Activated T-cell treated with anti-CD3 and anti-CD28 coated beads, Interleukin-2, amount 50 U/mL, for 4 hours (primary cell): ENCODE measurements around the gene UGCG. TPM values are rescaled to one million over a fixed set of nuclear protein-coding genes. Genes with fewer than 3 reads are reported as not detected.
"Not testable (repeated sequence)": the region's sequence is repeated elsewhere in the genome, so short reads cannot be mapped to it uniquely, and the experiment has no call there.

Experiments
- ATAC-seq, 2 donors: fragments of 200-7000 bp; cut with Tn5 transposase; one replicate each; pipeline ENCODE4 v1.10.0; 2021
- DNase-seq: peaks from one replicate; pipeline ENCODE4 v3.0.0-alpha.2; 2020
- H3K27me3 Mint-ChIP-seq: one replicate; pipeline ENCODE4 v1.8.0; 2021; ENCODE audit warnings: low read depth, mixed read lengths
- H3K36me3 Mint-ChIP-seq: one replicate; pipeline ENCODE4 v1.8.0; 2022; ENCODE audit warnings: mixed read lengths; ENCODE audit not compliant: insufficient read depth
- H3K4me1 Mint-ChIP-seq: one replicate; pipeline ENCODE4 v1.8.0; 2021; ENCODE audit warnings: low read depth, mixed read lengths
- H3K4me3 Mint-ChIP-seq: one replicate; pipeline ENCODE4 v1.8.0; 2021; ENCODE audit warnings: mild to moderate bottlenecking, moderate library complexity, mixed read lengths
- H3K9me3 Mint-ChIP-seq: one replicate; pipeline ENCODE4 v1.8.0; 2021; ENCODE audit warnings: mixed read lengths
- total RNA-seq, 3 donors: library from RNA; stranded (reverse); gene quantifications; one replicate each; pipeline ENCODE4 v1.2.1, GENCODE V29; 2021

Gene UGCG
- total RNA-seq, 3 donors from 2014 or later: 34.1 to 43.3 (median 40.9) TPM

- peaks cover 9% of the 10 kb centered on the region for H3K36me3 Mint-ChIP-seq
- no peak for ATAC-seq
- H3K9me3 Mint-ChIP-seq: no peaks in the 10 kb centered on the region
Observed at GRCh38 chr9:111940697-111941096, 44.1 kb downstream of the UGCG start.

DNA sequence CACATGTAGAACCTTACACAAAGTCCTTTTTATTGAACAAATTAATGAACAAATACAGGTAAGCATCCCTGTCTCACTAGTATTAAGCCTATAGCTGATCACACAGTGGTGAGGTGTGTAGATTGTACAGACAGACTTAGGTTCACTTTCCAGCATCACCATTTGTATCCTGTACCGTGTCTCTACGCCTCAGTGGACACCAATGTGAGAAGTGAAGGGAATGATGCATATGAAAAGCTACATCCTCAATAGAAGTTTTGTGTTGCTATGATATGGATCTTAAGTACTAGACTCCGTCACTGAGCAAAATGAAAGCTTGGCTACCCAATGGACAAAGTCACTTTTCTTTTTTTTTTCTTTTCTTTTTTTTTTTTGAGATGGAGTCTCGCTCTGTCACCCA lies 46.6 kb downstream of the UGCG start:
- DNase-seq: no peak
- H3K36me3 Mint-ChIP-seq: no peaks in the 10 kb centered on the region
- no peak for ATAC-seq
- no peak overlapping the region for H3K4me3 Mint-ChIP-seq
- no peaks in the 10 kb centered on the region for H3K9me3 Mint-ChIP-seq
- H3K4me1 Mint-ChIP-seq: peaks cover 27% of the 10 kb centered on the region
- H3K27me3 Mint-ChIP-seq: no peaks in the 10 kb centered on the region

More at GRCh38 chr9:111940697-111941096, 44.1 kb downstream of the UGCG start:
- DNase-seq: no peak
- H3K4me1 Mint-ChIP-seq: peaks cover 40% of the 10 kb centered on the region
- H3K4me3 Mint-ChIP-seq: no peak overlapping the region
- no peaks in the 10 kb centered on the region for H3K27me3 Mint-ChIP-seq

DNA sequence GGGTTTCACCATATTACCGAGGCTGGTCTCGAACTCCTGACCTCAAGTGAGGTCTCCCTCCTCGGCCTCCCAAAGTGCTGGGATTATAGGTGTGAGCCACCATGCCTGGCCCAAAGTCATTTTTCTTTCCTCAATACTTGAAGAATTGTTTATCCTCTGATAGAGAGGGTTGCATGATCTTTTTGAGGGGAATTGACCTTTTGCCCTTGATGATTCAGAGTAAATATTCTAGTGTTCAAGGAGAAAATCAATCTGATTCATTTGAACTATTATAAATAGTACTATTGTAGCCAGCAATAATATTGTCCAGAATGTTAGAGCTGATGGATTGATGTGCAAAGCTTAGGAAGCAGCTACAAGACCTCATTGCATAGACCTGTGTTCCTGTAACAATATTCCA lies 47.1 kb downstream of the UGCG start:
- Mint-ChIP-seq H3K9me3 (no peaks in the 10 kb centered on the region), H3K4me1 (peaks cover 21% of the 10 kb centered on the region)

DNA sequence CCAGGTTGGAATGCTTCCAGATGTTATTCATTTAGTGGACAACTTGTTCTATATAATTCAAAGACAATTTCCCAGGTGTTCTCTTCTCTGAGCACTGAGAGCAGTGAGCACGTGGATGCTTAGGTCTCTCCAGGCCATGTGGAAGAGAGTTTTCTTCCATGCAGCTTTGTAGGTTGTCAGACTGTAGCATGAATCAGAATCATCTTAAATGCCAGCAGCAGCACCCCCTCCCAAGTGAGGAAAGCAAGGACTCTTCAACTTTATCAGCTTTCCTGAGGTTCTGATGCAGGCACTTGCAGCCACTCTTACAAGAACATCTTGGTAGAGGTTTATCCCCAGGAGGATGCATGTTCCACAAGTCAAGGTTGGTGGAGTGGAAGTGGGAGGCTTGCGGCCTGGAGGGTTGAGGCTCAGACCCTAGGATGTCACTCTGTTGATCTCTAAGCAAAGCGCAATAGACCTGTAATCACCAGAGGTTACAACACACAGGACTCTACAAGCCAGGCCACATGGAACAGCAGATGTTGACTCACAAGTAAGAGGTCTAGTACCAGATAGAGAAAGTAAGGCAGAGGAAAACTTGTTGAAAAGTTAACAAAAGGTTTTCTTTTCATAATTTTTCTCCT lies 47.7 kb downstream of the UGCG start:
- no peaks in the 10 kb centered on the region for H3K9me3 Mint-ChIP-seq
- no peak for ATAC-seq

More for the DNA sequence above, 47.1 kb downstream of the UGCG start:
- ATAC-seq (no peak), DNase-seq (no peak)
- Mint-ChIP-seq H3K27me3 (no peaks in the 10 kb centered on the region), H3K36me3 (no peaks in the 10 kb centered on the region), H3K4me3 (no peak overlapping the region)

GRCh38 chr9:111945216-111945615 lies 48.6 kb downstream of the UGCG start:
- Mint-ChIP-seq H3K4me3 (no peak overlapping the region), H3K9me3 (no peaks in the 10 kb centered on the region), H3K4me1 (peaks cover 15% of the 10 kb centered on the region), H3K36me3 (no peaks in the 10 kb centered on the region), H3K27me3 (no peaks in the 10 kb centered on the region)
- ATAC-seq (peak in 1 of 2 donors; percentile 34), DNase-seq (no peak)

More for the DNA sequence above, 47.7 kb downstream of the UGCG start:
- no peak overlapping the region for H3K4me3 Mint-ChIP-seq
- no peaks in the 10 kb centered on the region for H3K36me3 Mint-ChIP-seq
- DNase-seq: no peak
- no peaks in the 10 kb centered on the region for H3K27me3 Mint-ChIP-seq
- H3K4me1 Mint-ChIP-seq: peaks cover 15% of the 10 kb centered on the region

GRCh38 chr9:111948109-111948508 lies 51.5 kb downstream of the UGCG start:
- not testable (repeated sequence) for H3K4me3 Mint-ChIP-seq, H3K9me3 Mint-ChIP-seq, ATAC-seq, DNase-seq, H3K36me3 Mint-ChIP-seq, H3K27me3 Mint-ChIP-seq
- H3K4me1 Mint-ChIP-seq: peaks cover 15% of the 10 kb centered on the region

DNA sequence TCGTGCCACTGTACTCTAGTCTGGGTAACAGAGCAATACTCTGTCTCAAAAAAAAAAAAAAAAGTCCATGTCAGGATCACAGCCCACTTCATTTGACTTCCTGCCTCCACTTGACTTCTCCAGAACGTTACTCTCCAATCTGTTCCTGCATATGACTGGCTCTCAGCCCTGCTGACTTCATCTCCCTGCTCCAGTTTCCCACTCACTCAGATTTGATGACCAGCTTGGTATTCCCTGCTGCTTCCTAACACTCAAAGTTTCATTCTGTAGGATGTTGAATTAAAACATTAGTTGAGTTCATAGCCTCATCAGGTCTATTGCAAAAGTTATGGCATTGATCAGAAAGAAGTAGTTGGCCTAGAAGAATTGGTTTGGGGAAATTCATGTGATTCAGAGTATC lies 52.3 kb downstream of the UGCG start:
- H3K36me3 Mint-ChIP-seq: no peaks in the 10 kb centered on the region
- H3K9me3 Mint-ChIP-seq: no peaks in the 10 kb centered on the region
- no peaks in the 10 kb centered on the region for H3K27me3 Mint-ChIP-seq
- ATAC-seq: no peak
- no peak for DNase-seq
- H3K4me3 Mint-ChIP-seq: no peak overlapping the region
- peaks cover 15% of the 10 kb centered on the region for H3K4me1 Mint-ChIP-seq

DNA sequence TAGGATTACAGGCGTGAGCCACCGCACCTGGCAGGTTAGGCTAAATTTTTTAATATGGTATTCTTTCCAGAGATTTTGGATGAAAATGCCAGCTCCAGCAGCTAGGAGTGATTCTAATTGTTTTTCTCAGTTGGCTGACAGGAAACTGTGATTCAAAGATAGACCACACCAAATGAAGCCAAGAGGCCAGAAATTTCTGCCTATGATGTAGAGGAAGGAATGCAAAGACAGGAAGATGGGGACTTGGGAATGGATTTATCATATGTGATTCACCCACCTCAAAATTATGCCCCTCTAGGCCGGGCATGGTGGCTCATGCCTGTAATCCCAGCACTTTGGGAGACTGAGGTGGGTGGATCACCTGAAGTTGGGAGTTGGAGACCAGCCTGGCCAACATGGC lies 53.3 kb downstream of the UGCG start:
- no peak overlapping the region for H3K4me3 Mint-ChIP-seq
- H3K4me1 Mint-ChIP-seq: peaks cover 8% of the 10 kb centered on the region
- ATAC-seq (no peak), DNase-seq (no peak)
- H3K36me3 Mint-ChIP-seq: no peaks in the 10 kb centered on the region
- H3K9me3 Mint-ChIP-seq: no peaks in the 10 kb centered on the region
- H3K27me3 Mint-ChIP-seq: no peaks in the 10 kb centered on the region

DNA sequence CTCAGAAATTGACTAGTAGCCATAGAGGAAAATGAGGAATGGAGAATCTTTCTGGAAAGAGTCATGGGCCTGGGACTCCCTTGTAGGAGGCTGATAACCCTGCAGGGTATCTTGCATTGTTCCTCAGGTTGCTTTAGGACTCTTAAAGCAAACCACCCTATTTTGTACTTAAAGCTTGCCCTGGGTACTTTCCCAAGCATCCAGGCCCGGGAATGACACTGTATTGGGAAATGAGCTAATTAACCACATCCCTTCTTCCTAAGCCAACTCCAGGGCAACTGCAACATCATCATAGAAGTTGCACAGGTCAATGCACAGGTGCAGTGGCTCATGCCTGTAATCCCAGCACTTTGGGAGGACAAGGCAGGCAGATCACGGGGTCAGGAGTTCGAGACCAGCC lies 55.9 kb downstream of the UGCG start:
- no peak for DNase-seq
- no peak for ATAC-seq
- no peaks in the 10 kb centered on the region for H3K9me3 Mint-ChIP-seq
- H3K4me1 Mint-ChIP-seq: peaks cover 9% of the 10 kb centered on the region
- no peak overlapping the region for H3K4me3 Mint-ChIP-seq
- no peaks in the 10 kb centered on the region for H3K36me3 Mint-ChIP-seq
- H3K27me3 Mint-ChIP-seq: no peaks in the 10 kb centered on the region

DNA sequence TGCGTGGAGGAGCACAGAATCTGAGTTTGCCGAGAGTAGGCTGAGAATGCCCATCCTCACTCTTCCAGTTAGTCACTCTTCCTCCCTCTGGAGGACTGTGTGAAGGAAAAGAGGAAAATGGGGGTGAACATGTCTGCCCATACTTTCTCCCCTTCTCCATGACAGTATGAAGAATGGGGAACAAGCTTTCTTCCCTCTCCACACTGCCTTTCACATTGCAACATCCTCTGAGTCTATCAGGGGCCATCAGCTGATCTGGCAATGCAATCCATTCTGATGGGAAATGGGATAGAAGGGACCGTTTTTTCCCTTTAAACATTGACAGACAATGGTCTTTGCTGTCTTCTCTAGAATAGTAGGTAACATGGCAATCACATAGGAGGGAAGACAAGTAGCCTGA lies 56.8 kb downstream of the UGCG start:
- ATAC-seq (no peak), DNase-seq (no peak)
- Mint-ChIP-seq H3K9me3 (no peaks in the 10 kb centered on the region), H3K4me1 (peaks cover 18% of the 10 kb centered on the region), H3K4me3 (no peak overlapping the region), H3K27me3 (no peaks in the 10 kb centered on the region), H3K36me3 (no peaks in the 10 kb centered on the region)

GRCh38 chr9:111955048-111955447 lies 58.4 kb downstream of the UGCG start:
- Mint-ChIP-seq H3K4me3 (no peak overlapping the region), H3K27me3 (no peaks in the 10 kb centered on the region), H3K4me1 (peaks cover 22% of the 10 kb centered on the region), H3K9me3 (no peaks in the 10 kb centered on the region), H3K36me3 (no peaks in the 10 kb centered on the region)
- no peak for DNase-seq
- no peak for ATAC-seq

- Mint-ChIP-seq H3K4me3 (peak overlapping the region; percentile 20), H3K9me3 (no peaks in the 10 kb centered on the region), H3K4me1 (peaks cover 22% of the 10 kb centered on the region), H3K27me3 (no peaks in the 10 kb centered on the region), H3K36me3 (no peaks in the 10 kb centered on the region)
- no peak for DNase-seq
- peak; percentile 90 to 94 for ATAC-seq
Observed at GRCh38 chr9:111957856-111958631, 61.4 kb downstream of the UGCG start.

GRCh38 chr9:111959468-111960359 lies 63.1 kb downstream of the UGCG start:
- DNase-seq (no peak), ATAC-seq (no peak)
- no peaks in the 10 kb centered on the region for H3K36me3 Mint-ChIP-seq
- peaks cover 22% of the 10 kb centered on the region for H3K4me1 Mint-ChIP-seq
- H3K9me3 Mint-ChIP-seq: no peaks in the 10 kb centered on the region
- H3K4me3 Mint-ChIP-seq: no peak overlapping the region
- H3K27me3 Mint-ChIP-seq: no peaks in the 10 kb centered on the region

DNA sequence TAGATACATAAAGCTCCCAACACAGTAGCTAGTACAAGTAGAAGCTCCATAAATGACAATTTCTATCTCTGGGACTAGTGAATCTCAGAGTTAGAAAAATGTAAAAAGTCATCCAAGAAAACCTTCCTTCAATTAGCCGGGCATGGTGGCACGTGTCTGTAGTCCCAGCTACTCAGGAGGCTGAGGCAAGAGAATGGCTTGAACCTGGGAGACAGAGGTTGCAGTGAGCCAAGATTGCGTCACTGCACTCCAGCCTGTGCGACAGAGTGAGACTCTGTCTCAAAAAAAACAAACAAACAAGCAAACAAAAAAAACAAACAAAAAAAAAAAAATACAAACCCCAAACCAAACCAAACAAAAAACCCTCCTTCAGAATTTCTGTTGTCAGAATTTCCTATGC lies 63.9 kb downstream of the UGCG start:
- peaks cover 24% of the 10 kb centered on the region for H3K4me1 Mint-ChIP-seq
- ATAC-seq, H3K27me3 Mint-ChIP-seq, H3K9me3 Mint-ChIP-seq, DNase-seq, H3K36me3 Mint-ChIP-seq, H3K4me3 Mint-ChIP-seq: not testable (repeated sequence)
